Activated CD4-positive, alpha-beta T cell treated with anti-CD3 and anti-CD28 coated beads for 4 hours (primary cell): ENCODE measurements around the gene ACAA1.
"Not testable (repeated sequence)": the region's sequence is repeated elsewhere in the genome, so short reads cannot be mapped to it uniquely, and the experiment has no call there.

Source experiments
- DNase-seq, 2 donors: peaks; one replicate each; pipeline ENCODE4 v3.0.0-alpha.2; 2020

ACAA1 gene

DNA sequence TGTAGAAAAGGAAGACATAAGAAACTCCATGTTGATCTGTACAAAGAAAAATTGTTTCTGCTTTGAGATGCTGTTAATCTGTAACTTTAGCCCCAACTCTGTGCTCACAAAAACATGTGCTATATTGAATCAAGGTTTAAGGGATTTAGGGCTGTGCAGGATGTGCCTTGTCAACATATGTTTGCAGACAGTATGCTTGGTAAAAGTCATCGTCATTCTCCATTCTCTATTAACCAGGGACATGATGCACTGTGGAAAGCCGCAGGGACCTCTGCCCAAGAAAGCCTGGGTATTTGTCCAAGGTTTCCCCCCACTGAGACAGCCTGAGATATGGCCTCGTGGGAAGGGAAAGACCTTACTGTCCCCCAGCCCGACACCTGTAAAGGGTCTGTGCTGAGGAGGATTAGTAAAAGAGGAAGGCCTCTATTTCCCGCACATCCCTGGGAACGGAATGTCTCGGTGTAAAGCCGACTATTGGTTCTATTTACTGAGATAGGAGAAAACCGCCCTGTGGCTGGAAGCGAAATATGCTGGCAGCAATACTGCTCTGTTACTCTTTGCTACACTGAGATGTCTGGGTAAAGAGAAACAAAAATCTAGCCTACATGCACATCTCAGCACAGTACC, 2.3 kb downstream of the ACAA1 start:
- not testable (repeated sequence) for DNase-seq

DNA sequence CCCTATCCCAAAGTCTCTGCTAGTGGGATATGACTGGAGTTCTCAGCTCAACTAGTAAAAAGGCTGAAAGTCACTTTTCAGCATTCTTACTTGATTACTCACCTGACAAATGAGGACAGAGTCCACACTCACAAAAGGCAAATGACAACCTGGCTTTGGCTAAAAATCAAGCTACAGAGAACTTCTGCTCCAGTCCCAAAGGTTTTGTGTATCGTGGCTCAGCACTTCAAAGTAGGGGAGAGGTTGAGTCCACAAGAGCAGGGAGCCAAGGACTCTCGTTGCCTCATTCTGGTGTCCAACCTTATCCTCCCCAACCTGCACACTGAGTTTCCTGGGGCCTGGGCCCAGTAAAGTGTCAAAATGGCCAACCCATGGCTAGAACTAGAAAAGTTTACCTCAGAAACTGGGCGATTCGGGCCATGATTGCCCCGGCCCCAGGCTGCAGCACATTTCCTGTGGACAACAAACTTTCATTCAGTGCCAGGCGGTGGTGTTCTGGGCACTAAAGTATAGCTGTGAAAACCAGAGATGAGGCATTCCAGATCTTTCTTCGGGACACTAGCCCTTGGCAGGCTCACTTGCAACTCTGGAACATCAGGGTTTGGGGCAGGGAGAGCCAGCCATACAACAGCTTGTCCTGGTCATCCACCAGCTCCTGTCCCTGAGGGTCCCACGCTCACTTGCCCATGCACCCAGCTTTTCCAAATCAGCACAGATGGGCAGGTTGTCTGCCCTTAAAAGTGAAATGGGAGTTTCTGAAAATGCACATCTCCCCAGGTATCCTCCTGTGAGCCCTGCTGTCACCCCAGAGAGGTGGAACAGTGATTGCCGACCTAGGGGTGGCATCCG, 3.1 kb downstream of the ACAA1 start:
- no peak for DNase-seq

DNA sequence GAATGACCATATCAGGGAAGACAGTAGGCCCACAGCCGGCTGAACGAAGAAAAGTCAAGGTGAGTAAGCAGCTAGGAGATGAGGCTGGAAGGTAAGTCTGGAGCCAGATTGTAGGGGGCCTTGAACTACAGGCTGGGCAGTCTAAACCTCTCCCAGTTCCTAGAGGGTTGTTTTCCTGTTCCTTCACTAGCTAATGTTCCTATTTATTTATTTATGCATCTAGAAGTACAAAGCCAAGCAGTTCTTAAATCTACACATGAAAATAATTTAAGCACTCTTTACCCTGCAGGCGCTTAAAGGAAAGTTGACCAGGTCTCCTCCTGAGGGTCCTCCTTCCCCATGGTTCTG, 3.7 kb downstream of the ACAA1 start:
- no peak for DNase-seq

DNA sequence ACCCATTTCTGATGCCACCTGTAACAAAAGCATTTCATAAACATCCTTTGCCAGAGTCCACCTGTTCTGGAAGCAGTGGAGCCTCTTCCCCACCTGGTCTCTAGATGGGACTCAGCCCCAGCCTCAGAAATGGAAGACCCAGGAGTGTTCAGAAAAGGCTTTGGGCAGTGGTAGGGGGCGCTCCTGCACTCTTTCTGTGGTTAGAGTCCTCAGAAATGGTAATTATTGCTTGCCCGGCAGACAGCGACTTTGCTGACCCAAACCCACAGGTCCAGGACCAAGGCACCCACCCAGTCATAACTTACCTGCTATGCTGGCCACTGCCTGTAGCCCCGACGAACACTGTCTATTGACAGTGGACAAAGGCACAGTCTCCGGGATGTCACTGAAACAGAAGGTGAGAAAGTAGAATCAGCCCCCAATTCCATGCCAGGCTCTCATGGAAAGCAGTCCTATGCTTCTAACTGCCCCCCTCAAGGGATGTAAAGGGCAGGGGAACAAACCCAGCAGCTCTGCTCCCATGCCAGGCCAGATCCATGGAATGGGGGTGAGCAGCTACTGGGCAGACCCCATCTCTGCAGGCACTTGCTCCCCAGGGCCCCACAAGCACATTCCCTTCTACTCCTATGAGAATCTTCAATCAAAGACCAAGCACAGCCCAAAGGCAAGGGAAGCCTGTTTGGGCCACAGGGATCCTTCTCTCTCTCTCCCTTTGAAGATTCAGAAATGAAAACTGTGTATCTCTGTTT, 5.1 kb downstream of the ACAA1 start:
- peak; percentile 21 to 26 for DNase-seq

DNA sequence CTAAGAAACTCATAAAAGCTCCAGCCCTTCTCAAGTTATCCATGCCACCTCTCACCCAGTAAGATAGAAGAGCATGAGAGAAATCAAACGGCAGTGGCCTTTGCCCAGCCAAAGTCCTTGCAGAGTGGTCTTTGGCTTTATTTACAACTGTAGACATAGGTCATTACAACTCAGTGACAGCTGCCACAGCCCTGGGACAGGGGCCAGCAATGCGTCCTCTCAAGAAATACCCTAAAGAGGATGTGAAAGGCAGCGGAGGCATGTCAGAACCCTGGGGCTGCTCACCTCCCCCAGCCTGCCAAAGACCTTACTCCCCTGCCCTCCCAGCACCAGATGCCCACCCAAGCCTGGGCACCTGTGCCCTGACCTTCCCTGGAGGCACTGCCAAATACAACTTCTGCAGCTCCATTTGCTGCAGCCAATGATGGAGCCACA, 6.3 kb downstream of the ACAA1 start:
- DNase-seq: peak in 1 of 2 donors; percentile 0

DNA sequence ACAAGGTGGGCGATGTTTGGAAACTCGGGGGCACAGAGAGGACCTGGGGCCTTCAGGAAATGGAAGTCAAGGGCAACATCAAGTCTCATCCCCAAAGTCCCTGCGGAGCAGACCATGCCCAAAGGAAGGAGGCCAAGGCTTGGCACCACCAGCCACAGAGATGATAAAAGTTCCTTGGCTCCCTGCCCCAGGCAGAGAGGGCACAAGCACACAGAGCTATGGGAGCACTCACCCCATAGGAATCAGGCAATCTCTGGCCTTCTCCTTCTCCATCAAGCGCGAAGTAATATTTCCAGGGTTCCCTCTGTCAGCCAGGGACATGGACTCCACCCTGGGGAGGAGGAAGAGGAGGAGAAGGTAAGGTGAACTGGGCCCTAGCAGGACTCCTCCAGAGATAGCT, 7.9 kb downstream of the ACAA1 start:
- DNase-seq: peak in 1 of 2 donors; percentile 0

DNA sequence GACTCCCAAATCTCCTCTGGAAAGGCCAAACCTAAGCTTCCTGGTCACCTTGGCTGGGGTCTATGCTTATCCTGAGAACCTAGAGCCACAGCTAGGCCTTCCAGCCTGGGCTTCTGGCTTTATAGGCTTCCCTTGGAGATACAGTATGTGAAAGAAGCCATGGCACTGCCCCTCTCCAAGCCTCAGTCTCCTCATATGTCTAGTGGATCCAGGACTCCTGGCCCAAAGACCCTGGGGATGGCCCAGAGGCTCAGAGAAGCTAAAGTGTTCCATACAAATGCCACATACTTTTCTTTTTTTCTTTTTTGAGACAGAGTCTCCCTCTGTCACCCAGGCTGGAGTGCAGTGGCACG, 8.6 kb downstream of the ACAA1 start:
- DNase-seq: peak in 1 of 2 donors; percentile 0

DNA sequence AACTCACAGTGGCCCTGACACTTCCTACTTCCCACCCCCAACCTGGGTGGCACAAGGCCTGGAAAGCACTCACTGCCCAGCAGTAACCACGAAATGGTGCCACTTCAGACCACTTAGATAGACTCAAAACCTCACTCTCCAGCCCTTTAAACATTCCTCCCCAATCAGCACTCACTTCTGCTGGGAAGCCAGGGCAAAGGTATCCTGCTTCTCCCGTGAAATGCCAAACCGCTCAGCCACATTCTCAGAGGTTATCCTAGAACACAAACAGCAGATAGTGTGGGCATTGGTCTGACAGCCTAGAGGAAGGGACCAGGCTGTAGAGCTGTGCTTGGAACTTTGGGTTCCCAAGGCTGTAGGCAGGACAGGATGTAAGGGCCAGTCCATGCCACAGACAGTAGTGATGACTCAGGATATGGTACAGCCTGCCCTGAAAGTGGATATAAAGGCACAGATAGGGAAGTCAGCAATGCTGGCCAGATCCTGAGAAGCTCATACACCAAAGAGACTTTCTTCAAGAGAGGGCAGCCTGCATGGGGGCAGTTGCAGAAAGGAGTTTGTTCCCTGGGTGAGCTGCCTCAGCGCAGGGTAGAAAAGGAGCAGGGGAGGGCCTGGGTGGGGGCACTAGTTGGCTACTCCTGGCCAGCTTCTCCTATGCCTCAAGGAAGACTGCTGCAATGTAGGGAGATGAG, 9.2 kb downstream of the ACAA1 start:
- DNase-seq: no peak

DNA sequence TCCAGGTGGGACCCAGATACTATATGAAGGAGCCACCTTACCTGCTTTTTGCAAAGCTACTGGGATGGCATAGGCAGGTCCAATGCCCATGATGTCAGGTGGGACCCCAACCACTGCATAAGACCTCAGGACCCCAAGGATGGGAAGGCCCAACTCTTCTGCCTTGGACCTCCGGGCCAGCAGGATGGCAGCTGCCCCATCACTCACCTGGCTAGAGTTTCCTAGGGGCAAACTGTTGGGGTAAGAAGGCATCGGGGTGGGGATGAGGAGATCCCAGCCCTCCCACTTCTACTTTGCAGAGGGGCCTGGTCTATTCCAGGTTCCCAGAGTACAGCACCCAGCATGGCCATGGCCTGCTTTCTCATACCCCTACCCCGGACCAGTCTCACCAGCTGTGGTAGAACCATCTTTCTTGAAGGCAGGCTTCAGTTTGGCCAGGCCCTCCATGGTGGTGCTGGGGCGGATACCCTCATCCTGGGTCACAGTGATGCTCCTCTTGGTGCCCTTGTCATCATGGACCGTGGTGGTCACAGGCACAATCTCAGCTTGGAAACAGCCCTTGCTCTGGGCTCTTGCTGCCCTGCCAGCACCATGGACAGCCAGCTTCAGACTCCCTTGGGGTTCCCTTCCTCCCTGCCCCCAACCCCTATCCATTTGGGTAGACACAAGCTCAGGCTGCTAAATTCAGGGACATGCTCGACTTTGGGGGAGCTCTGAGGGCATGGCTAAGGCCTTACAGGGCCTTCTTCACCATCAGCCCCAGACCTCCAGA, 10.6 kb downstream of the ACAA1 start:
- no peak for DNase-seq

DNA sequence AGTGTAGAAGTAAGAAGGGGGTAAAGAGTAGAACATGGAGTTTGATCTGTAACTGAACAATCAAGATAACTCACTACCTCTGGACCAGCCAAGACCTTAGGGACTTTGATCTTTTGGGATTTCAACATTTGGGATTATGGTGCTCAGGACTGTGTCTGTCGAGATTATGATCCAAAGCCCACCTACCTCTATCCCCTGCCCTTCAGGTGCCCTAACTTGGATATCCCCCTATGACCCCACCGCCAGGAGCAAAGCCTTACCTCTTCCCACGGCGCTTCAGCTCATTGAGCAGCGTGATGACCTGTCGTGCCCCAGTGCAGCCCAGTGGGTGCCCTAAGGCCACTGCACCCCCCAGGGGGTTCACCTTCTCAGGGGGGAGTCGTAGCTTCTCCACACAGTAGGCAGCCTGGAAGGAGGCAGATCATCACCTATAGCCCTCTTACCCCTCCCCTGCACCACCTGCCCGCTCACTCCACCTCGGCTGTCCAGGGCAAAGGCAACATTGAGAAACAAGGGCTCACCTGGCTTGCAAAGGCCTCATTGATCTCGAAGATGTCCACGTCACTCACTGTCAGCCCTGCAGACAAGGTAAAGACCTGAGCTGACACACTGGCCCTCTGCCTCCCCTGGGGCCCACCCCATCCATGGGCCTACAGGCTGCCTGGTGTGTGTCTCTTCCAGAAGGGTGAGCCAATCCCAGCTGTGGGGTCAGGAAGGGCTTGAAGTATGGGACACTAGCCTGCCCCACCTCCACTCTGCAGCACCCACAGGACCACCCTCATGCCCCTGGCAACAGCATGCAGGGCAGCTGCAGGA, 11.4 kb downstream of the ACAA1 start:
- no peak for DNase-seq

DNA sequence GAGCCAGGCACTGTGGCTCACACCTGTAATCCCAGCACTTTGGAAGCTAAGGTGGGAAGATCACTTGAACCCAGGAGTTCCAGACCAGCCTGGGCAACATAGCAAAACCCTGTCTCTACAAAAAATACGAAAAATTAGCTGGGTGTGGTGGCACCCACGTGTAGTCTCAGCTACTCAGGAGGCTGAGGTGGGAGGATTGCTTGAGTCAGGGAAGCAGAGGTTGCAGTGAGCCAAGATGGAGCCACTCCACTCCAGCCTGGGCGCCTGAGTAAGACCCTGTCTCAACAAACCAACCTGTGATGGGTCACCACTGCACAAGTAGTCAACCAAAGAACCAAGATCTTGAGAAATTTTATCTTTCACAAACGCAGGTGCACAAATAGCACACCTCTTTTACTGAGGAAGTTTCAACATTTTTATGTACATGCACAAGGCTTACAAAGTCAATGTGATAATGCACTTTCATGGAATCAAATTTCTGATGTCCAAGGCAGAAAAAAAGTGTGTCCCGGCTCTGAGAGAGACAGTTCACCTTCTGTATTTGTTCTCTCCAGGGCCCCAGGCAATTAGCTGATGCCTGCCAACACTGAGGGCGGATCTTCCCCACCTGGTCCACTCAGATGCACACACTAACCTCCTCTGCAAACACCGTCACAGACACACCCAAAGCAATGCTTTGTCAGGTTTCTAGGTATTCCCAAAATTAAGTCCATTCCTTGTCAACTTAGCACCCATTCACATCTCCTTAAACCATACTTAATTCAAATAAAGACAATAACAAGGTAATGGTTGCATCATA, 12.4 kb downstream of the ACAA1 start:
- DNase-seq: no peak

DNA sequence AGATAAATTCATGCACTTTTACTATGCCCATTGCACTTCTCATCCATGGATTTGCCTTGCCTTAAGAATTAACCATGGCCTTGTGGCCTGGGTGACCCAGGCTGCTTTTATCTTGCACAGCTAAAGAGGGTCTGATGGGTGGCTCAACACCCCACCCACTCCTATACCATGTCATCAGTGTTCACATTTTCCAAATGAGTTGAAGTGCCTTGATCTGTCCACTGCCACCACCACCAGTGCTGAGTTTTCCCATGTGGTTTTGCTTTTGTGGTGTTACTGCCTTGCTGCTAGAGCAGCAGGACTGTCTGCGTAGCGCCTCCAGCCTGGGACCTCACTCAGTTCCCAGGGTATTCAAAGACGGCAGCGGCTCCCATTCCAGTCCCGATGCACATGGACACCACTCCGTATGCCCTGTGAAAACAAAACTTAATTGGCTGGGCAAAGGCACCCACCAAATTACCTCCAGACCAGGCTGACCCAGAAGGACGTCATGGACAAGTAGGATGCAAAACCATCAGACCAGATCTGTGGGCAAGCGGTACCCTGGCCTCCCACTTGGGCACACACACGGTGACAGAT, 14.1 kb downstream of the ACAA1 start:
- no peak for DNase-seq

DNA sequence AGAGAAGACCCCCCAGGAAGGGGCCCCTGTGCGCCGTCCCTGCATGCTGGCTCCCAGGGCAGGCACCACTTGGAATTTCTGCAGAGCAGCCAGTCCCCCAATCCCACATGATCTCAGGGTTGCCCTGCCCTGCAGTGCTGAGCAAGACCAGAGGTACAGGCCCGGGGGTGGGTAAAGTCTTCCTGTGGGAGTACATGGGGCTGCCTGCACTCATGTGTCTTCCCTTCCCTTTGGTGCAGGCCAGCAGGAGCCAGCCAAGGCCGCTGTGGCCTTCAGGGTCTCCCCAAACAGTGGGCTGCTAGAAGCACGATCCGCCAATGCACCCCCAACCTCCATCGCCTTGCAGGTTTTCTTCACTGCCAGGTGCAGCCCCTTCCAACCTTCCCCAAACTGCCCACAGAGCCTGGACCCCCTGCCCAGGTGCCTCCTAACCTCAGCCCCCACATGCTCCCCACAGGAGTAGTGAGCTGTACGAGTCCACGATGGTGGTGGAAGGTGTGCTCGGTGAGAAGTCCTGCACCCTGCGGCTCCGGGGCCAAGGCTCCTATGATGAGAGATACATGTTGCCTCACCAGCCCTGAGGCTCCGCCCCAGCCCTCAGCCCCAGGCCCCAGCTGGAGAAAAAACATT, 15.0 kb downstream of the ACAA1 start:
- DNase-seq: no peak

DNA sequence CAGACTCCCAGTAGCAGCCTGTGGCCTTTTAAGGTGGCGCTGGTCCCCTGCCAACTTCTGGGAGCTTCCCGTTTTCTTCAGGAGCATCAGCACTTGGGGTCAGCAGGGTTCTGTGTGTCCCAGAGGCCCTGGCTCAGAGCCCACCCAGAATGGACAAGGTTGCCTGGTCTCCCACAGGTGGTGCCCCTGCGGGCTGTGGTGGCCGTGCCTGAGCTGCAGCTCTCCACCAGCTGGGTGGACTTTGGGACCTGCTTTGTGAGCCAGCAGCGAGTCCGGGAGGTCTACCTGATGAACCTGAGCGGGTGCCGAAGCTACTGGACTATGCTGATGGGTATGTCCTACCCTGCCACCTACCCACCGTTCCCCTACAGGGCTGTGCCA, 15.5 kb downstream of the ACAA1 start:
- DNase-seq: no peak

DNA sequence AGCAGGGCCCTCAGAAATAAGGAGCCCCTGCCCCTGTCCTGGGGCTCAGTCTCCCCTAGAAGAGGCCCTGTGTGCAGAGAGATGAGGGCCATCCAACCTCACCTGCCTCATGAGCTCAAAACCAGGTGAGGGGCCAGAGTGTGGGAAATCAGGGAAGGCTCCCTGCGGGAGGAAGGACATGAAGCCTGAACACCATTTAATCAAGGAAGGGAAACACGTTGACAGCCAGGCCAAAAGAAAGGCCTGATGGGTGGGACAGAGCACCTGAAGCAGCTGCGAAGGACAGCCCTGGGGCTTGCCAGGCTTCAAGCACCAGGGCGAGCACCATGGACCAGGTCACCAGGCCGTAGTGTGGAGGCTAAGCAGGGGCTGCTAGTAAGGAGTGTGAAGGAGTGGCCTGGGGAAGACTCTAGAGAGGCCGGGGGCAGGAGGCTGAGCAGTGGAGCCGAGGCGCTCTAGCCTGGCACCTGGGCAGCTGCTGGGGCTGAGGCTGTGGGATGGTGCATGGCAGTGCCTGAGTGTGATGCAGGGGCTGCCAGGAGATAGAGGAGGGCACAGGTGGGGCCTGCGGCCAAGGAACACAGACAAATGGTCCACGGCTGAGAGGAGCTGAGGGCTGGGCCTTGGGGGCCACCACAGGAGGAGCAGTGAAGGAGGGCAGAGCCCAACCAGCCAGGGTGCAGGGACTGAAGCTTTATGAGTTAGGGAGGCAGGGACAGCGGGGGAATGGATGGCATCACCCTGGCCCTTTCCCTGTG, 16.1 kb downstream of the ACAA1 start:
- DNase-seq: no peak

DNA sequence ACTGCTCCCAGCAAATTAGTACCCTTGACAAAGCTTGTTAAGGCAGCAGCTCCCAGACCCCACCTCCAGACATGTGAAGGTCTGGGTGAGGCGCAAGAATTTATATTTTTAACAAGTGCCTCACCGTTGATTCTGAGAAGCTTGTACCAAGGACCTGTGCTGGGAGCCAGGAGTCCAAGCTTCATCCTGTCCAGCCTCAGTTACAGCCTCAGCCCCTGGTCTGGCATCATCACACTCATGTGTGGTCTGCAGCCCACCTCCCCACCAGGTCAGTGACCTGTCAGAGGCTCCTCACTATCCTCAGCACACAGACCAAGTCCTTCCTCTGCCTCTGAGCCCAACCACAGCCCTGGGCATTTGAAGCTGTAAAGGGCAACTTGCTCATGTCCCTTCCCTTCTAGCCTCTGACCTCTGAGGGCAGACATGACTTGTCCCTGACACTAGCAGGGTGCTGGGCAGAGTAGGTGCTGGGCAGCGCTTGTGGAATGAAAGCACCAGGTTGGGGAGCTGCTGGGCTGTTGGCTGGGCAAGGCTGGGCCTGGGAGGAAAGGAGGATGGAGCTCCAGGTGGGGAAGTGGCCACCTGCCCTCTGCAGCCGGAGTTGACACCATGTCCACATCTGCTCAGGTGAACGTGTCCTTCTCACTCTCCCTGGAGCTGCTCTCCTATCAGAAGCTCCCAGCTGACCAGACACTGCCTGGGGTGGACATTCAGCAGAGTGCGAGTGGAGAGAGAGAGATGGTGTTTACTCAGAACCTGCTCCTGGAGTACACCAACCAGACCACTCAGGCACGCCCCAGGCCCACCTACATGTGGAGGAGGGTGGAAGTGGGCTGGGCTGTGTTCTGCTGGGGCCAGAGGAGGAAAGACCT, 16.9 kb downstream of the ACAA1 start:
- DNase-seq: no peak

DNA sequence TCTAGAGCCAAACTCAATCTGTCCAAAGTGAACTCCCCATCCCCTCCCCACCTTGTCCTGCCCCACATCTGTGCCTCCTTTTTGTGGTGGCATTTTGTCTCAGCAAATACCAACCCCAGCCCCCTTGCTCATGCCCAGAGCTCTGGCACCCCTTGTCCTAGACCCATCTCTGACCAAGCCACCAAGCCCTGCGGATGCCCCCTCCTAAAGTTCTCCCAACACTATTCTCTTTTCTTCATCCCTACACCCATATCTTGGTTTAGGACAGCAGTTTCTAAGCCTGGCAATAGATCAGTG, 17.7 kb downstream of the ACAA1 start:
- DNase-seq: no peak
